ENCODE data around the gene FAM131A. TPM values are rescaled to one million over a fixed set of nuclear protein-coding genes. Genes with fewer than 3 reads are reported as not detected.

FAM131A gene
- total RNA-seq, 2 experiments from 2014 or later, result 4.0 to 5.5 TPM

GRCh38 chr3:184355261-184356040 is 18.1 kb downstream of the FAM131A start:
- ATAC-seq (no peak), DNase-seq (no peak)
- ChIA-PET POLR2A (interaction anchor here (0.6 to 1.2 kb wide), 2 partner anchors 28 to 1044 kb away, joined by 3 to 4 read pairs; no protein-coding TSS in a partner anchor), CTCF (interaction anchor here (0.8 to 3.1 kb wide), 9 partner anchors 10 to 201 kb away, joined by 3 to 25 read pairs (median 6); partner anchors contain the start of gene FAM131A)
- Mint-ChIP-seq H3K36me3 (ENCODE audit: low read depth) (no peaks in the 10 kb centered on the region), H3K9me3 (no peaks in the 10 kb centered on the region), H3K27me3 (no peaks in the 10 kb centered on the region), H3K4me3 (no peak overlapping the region), H3K27ac (no peak overlapping the region), H3K4me1 (ENCODE audit: low read depth) (peaks cover 10% of the 10 kb centered on the region)
- intact Hi-C loops (cut with micrococcal nuclease), result no loop called here
- no peak for TF ChIP-seq CTCF (IDR thresholded peaks at IDR 0.05)

DNA sequence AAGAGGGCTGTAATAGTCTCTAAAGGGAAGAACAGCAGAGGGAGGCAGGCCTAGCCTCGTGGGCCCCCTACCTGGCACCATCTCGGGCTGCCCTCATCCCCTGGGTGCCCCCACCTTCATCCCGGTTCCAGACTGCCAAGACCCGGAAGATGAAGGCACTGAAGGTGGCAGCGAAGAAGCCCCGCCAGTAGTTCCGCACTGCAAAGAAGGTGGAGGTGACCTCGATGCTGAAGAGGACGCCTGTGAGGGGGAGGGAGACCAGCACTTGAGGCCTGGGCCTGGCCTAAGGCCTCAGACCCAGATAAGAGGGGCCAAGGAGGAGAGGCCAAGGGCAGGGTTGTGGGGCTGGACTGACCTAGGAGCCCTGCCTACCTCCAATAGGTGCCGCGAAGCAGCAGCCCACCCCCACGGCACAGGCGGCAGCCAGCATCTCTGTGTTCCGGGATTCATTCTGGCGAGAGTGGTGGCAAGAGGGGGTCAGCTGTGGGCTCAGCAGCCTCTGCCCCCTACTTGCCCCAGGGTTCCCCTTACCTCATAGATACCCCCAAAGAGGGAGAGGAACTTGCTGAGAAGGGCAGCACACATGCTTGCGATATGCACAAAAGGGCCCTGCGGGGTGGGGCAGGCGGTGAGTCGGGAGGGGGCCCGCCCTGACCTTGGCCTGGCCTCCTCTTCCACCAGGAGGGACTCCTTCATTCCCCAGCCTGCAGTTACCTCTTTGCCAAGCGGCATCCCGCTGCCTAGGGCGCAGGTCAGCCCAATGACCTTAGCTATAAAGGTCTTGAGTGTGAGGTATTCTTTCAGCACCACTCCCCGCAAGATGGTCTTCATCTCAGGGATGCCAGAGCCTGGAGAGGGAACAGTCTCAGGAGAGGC is 20.1 kb downstream of the FAM131A start:
- Mint-ChIP-seq H3K27me3 (no peaks in the 10 kb centered on the region), H3K9me3 (no peaks in the 10 kb centered on the region), H3K27ac (no peak overlapping the region), H3K36me3 (ENCODE audit: low read depth) (no peaks in the 10 kb centered on the region), H3K4me3 (no peak overlapping the region), H3K4me1 (ENCODE audit: low read depth) (peaks cover 14% of the 10 kb centered on the region)
- intact Hi-C loops (cut with micrococcal nuclease), result no loop called here
- ATAC-seq (no peak), DNase-seq (no peak)
- TF ChIP-seq CTCF (IDR thresholded peaks at IDR 0.05), result no peak
- ChIA-PET POLR2A (interaction anchor here (1.7 kb wide), 1 partner anchor 22 kb away, joined by 3 read pairs; no protein-coding TSS in a partner anchor), CTCF (no interaction called here)

DNA sequence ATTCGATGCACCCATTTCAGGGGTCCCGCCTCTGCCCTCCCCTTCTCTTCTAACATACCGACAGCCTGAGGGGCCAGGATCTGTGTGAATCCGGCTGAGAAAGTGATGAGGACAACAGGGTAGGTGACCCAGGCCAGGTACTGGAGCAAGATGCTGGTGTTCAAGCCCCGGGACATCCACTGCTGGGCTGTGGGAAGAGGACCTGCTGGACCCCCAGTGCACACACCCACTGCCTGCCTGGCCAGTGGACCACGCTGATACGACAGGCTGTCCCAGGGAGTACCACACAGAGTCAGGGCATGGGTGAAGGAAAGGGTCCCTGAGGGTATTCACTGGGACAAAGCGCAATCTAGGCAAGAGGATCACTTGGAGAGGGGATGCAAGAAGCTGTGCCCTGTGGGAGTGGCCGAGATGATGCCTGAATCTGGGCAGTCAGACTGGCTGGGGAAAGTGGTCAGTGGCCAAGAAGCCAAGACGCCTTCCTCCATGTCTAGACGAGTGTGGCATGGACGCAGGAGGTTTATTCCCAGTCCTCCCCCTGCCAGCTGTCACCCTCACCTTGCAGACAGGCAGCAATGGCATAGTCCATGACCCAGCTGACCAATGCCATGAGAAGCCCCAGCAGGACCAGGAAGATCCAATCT is 20.8 kb downstream of the FAM131A start:
- no peaks in the 10 kb centered on the region for H3K9me3 Mint-ChIP-seq
- TF ChIP-seq CTCF (IDR thresholded peaks at IDR 0.05), result no peak
- CTCF ChIA-PET, result interaction anchor here (1.5 to 6.6 kb wide), 2 partner anchors 14 to 183 kb away, joined by 6 to 29 read pairs; no protein-coding TSS in a partner anchor
- H3K27me3 Mint-ChIP-seq, result no peaks in the 10 kb centered on the region
- H3K36me3 Mint-ChIP-seq (ENCODE audit: low read depth), result peaks cover under 1% of the 10 kb centered on the region
- peaks cover 14% of the 10 kb centered on the region for H3K4me1 Mint-ChIP-seq (ENCODE audit: low read depth)
- no peak overlapping the region for H3K27ac Mint-ChIP-seq
- intact Hi-C loops (cut with micrococcal nuclease), result no loop called here
- POLR2A ChIA-PET, result interaction anchor here (1.5 to 2.8 kb wide), 3 partner anchors 10 to 23 kb away, joined by 3 to 10 read pairs (median 5); partner anchors contain the start of gene CHRD
- no peak overlapping the region for H3K4me3 Mint-ChIP-seq
- DNase-seq, result no peak
- ATAC-seq, result no peak

DNA sequence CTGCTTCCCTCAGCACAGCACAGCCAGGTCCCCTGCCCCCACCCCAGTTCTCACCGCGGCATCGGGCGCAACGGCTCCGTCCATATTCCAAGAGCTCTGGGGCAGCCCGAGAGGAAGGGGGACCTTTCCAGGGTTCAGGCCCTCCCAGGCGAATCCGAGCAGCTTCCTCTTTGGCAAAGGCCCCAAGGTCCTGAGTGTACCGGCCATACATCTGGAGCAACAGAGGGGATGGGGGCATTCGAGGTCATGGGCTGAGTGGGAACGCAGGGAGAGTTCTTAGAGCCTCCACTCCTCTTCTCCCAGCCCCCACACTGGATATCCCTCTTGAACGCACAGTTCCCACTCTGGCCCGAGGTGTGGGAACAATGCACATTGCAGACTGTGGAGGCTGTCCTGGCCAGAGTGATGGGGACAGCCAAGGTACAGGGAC is 21.5 kb downstream of the FAM131A start:
- TF ChIP-seq CTCF (IDR thresholded peaks at IDR 0.05), result no peak
- intact Hi-C loops (cut with micrococcal nuclease), result no loop called here
- Mint-ChIP-seq H3K4me1 (ENCODE audit: low read depth) (peaks cover 12% of the 10 kb centered on the region), H3K27ac (no peak overlapping the region), H3K27me3 (no peaks in the 10 kb centered on the region), H3K36me3 (ENCODE audit: low read depth) (peaks cover 7% of the 10 kb centered on the region), H3K4me3 (no peak overlapping the region), H3K9me3 (no peaks in the 10 kb centered on the region)
- POLR2A ChIA-PET, result interaction anchor here (1.0 to 2.8 kb wide), 4 partner anchors 11 to 24 kb away, joined by 3 to 10 read pairs (median 4); partner anchors contain the start of gene CHRD
- CTCF ChIA-PET, result interaction anchor here (1.5 to 6.6 kb wide), 2 partner anchors 13 to 183 kb away, joined by 6 to 29 read pairs; no protein-coding TSS in a partner anchor
- DNase-seq (no peak), ATAC-seq (no peak)
